ENCODE measurements around the gene TMEM130.

- TF ChIP-seq CTCF (conservative IDR thresholded peaks at IDR 0.05; ENCODE audit: low read length) (no peak), EZH2phosphoT487 (IDR thresholded peaks at IDR 0.05; ENCODE audit: borderline replicate concordance) (no peak)
Observed at GRCh38 chr7:98868450-98868849, 1.4 kb downstream of the TMEM130 start.
